Uterus (tissue), 4 donors: ENCODE results near the gene SPI1. TPM values are rescaled to one million over a fixed set of nuclear protein-coding genes. Genes with fewer than 3 reads are reported as not detected.
"Not testable (repeated sequence)": the region's sequence is repeated elsewhere in the genome, so short reads cannot be mapped to it uniquely, and the experiment has no call there.

ENCODE experiments used
- DNase-seq, 2 donors: peaks; one replicate each; pipeline ENCODE4 v3.0.0-alpha.2; 2019 to 2020
- H3K27ac ChIP-seq, 2 donors: fragments of 200-600 bp; sonication (generic); 1 replicate in 1 of 2; 2 replicates in 1 of 2; pipeline ENCODE4 v1.5.1; 2016 to 2018
- H3K27me3 ChIP-seq, 2 donors: fragments of 200-600 bp; sonication (generic); one replicate each; pipeline ENCODE4 v1.5.1; 2018 to 2019; ENCODE audit warnings: control low read depth in 1 of 2
- H3K36me3 ChIP-seq, 2 donors: fragments of 200-600 bp; sonication (generic); one replicate each; pipeline ENCODE4 v1.5.1; 2019; ENCODE audit warnings: control low read depth in 1 of 2
- H3K4me1 ChIP-seq, 2 donors: fragments of 200-600 bp; sonication (generic); one replicate each; pipeline ENCODE4 v1.5.1; 2018 to 2019; ENCODE audit warnings: control low read depth in 1 of 2
- H3K4me3 ChIP-seq, 2 donors: fragments of 200-600 bp; sonication (generic); 1 replicate in 1 of 2; 2 replicates in 1 of 2; pipeline ENCODE4 v1.5.1; 2018 to 2019; ENCODE audit warnings: mild to moderate bottlenecking in 1 of 2
- H3K9me3 ChIP-seq, 2 donors: fragments of 200-600 bp; sonication (generic); one replicate each; pipeline ENCODE4 v1.5.1; 2019; ENCODE audit warnings: control low read depth in 1 of 2
- CTCF ChIP-seq, 4 experiments: fragments of 200-600 bp in 2 of 4; fragments of 450-650 bp in 2 of 4; sonication (generic) in 2 of 4; IDR thresholded peaks; one replicate each; pipeline ENCODE4 v1.5.1; 2016 to 2019; ENCODE audit warnings: antibody characterized with exemption in 4 of 4, mild to moderate bottlenecking in 2 of 4, moderate library complexity in 1 of 4
- POLR2A ChIP-seq, 2 donors: fragments of 450-650 bp; IDR thresholded peaks; one replicate each; pipeline ENCODE4 v1.6.1; 2016; ENCODE audit warnings: antibody characterized with exemption in 2 of 2, mild to moderate bottlenecking in 1 of 2, moderate library complexity in 1 of 2
- intact Hi-C: fragments of 100-400 bp; cut with DNase I; formaldehyde crosslinking; loops from one replicate; pipeline ENCODE4 v1.15.1; 2023; ENCODE audit warnings: low total_unique reads
- total RNA-seq, 4 donors: library from RNA; depleted of rRNA in 3 of 4; stranded (reverse); fragments of >200 nt in 3 of 4; gene quantifications; one replicate each; pipeline versions ENCODE4 v1.1.0 to v1.2.4, GENCODE V29; 2014 to 2023
- donor health status: DM: yes; HTN: yes; CAD: no.

Gene SPI1
- total RNA-seq, 4 donors from 2014 or later, result 4.9 to 9.7 (median 7.6) TPM

DNA sequence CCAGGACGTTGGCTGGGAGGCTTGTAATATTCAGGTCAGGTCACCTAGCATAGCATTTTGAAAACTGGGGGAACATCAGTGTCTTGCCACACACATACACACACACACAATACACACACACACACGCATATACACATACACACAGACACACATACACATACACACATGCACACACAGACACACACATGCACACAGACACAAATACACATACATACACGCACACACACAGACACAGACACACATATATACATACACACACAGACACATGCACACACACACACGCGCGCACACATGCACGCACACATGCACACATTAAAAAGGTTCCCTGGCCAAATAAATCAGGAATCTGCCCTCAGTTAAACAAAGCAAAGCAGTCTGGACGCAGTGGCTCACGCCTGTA is 38.3 kb downstream of the SPI1 start:
- H3K27ac ChIP-seq, result no peak overlapping the region
- H3K4me3 ChIP-seq, result no peak overlapping the region
- H3K9me3 ChIP-seq, result no peaks in the 10 kb centered on the region
- TF ChIP-seq POLR2A (IDR thresholded peaks at IDR 0.05), result no peak
- TF ChIP-seq CTCF (IDR thresholded peaks at IDR 0.05), result no peak
- no peaks in the 10 kb centered on the region for H3K27me3 ChIP-seq
- DNase-seq, result no peak
- H3K36me3 ChIP-seq, result no peaks in the 10 kb centered on the region
- H3K4me1 ChIP-seq, result no peaks in the 10 kb centered on the region
- intact Hi-C loops, result loop anchor here (10.0 kb wide), 1 partner anchor 175 kb away; no protein-coding TSS in a partner anchor

DNA sequence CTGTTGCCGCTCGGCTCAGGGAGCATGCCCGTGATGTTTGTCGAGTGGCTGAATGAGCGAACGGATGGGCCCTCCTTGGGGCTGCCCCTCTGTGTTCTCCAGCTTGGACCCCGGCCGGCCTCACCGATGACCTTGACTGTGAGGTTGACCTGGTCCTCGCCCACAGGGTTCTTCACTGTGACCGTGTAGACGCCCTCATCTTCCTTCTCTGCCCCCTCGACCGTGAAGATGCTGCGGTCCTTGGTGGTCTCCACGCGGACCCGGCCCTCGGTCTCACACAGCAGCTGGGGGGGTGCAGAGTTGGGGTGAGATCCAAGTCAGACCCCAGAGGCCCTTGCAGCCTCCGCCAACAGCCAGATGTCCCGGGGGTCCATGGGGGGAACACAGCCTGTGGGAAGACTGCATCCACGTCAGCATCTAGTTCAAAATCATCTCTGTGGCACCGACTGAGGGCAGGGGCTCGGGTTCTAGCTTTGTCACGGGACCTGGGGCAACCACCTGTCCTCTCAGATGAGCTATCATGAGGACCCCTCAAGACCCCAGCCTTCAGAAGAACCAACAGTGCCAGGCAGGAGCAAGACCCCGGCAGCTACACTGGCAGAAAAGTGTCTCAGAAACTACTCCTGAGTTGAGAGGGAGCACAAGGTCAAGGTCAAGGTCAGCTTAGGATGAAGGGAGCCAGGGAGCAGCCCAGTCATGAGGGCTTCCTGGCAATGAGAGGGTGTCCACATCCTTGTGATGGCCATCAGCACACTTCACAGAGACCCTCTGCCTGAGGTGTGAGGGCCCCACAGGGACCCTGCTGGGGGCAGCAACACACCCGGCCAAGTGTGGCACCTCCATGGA is 39.7 kb downstream of the SPI1 start:
- Histone ChIP-seq H3K4me3 (no peak overlapping the region), H3K4me1 (no peaks in the 10 kb centered on the region), H3K27ac (no peak overlapping the region), H3K27me3 (no peaks in the 10 kb centered on the region), H3K9me3 (no peaks in the 10 kb centered on the region), H3K36me3 (no peaks in the 10 kb centered on the region)
- no peak for DNase-seq
- intact Hi-C loops, result no loop called here
- TF ChIP-seq POLR2A (IDR thresholded peaks at IDR 0.05) (no peak), CTCF (IDR thresholded peaks at IDR 0.05) (no peak)

GRCh38 chr11:47337229-47337924 is 41.0 kb downstream of the SPI1 start:
- Histone ChIP-seq H3K4me3 (no peak overlapping the region), H3K9me3 (no peaks in the 10 kb centered on the region), H3K4me1 (no peaks in the 10 kb centered on the region), H3K27me3 (no peaks in the 10 kb centered on the region), H3K36me3 (no peaks in the 10 kb centered on the region), H3K27ac (no peak overlapping the region)
- intact Hi-C loops, result no loop called here
- no peak for DNase-seq
- TF ChIP-seq POLR2A (IDR thresholded peaks at IDR 0.05), result no peak

- DNase-seq, result no peak
- Histone ChIP-seq H3K9me3 (no peaks in the 10 kb centered on the region), H3K4me1 (no peaks in the 10 kb centered on the region), H3K4me3 (no peak overlapping the region), H3K27ac (no peak overlapping the region), H3K27me3 (no peaks in the 10 kb centered on the region), H3K36me3 (no peaks in the 10 kb centered on the region)
- intact Hi-C loops, result no loop called here
- TF ChIP-seq POLR2A (IDR thresholded peaks at IDR 0.05), result no peak
- TF ChIP-seq CTCF (IDR thresholded peaks at IDR 0.05), result no peak
Observed at GRCh38 chr11:47336595-47336994, 41.8 kb downstream of the SPI1 start.

DNA sequence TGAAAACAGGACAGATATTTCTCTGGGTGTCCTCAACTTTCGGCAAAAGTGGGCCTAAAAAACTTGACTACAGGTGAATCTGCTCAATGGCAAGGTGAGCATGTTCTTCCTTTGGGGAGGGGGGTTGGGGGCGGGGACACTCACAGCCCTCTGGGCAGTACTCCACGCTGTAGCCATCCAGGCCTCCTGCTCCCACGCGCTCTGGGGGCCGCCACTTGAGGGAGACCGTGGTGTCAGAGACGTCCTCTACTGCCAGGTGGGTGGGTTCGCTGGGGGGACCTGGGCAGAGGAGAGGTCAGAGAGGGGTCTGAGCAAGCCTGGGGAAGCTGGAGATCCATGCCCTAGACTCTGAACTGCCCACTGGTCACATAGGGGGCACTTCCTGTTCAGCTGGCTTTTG is 42.6 kb downstream of the SPI1 start:
- no peak overlapping the region for H3K27ac ChIP-seq
- H3K4me3 ChIP-seq, result no peak overlapping the region
- H3K9me3 ChIP-seq, result no peaks in the 10 kb centered on the region
- no peak for DNase-seq
- intact Hi-C loops, result no loop called here
- no peaks in the 10 kb centered on the region for H3K4me1 ChIP-seq
- H3K36me3 ChIP-seq, result no peaks in the 10 kb centered on the region
- TF ChIP-seq CTCF (IDR thresholded peaks at IDR 0.05) (no peak), POLR2A (IDR thresholded peaks at IDR 0.05) (no peak)
- H3K27me3 ChIP-seq, result no peaks in the 10 kb centered on the region

- intact Hi-C loops, H3K27ac ChIP-seq, H3K36me3 ChIP-seq, H3K9me3 ChIP-seq, H3K27me3 ChIP-seq, H3K4me3 ChIP-seq, H3K4me1 ChIP-seq: not testable (repeated sequence)
- peak in 1 of 2 donors; percentile 9 for DNase-seq
Observed at GRCh38 chr11:47334699-47335411, 43.5 kb downstream of the SPI1 start.
